ES-I3 (cell line): Measurements from ENCODE around the gene LRRFIP1.

Experiments used
- H3K36me3 ChIP-seq: 2 replicates; pipeline ENCODE4 v1.6.1; 2013; ENCODE audit warnings: mild to moderate bottlenecking, low read length, control low read depth, moderate library complexity; ENCODE audit not compliant: insufficient read depth
- H3K4me1 ChIP-seq: 2 replicates; pipeline ENCODE4 v1.6.1; 2013; ENCODE audit warnings: mild to moderate bottlenecking, control low read depth, low read length; ENCODE audit not compliant: insufficient read depth
- H3K9ac ChIP-seq: 2 replicates; pipeline ENCODE4 v1.6.1; 2013; ENCODE audit warnings: low read depth, mild to moderate bottlenecking, low read length, moderate library complexity
- H3K9me3 ChIP-seq: 2 replicates; pipeline ENCODE4 v1.6.1; 2013; ENCODE audit warnings: mild to moderate bottlenecking, low read length, moderate library complexity; ENCODE audit not compliant: control insufficient read depth, insufficient read depth

The LRRFIP1 gene

DNA sequence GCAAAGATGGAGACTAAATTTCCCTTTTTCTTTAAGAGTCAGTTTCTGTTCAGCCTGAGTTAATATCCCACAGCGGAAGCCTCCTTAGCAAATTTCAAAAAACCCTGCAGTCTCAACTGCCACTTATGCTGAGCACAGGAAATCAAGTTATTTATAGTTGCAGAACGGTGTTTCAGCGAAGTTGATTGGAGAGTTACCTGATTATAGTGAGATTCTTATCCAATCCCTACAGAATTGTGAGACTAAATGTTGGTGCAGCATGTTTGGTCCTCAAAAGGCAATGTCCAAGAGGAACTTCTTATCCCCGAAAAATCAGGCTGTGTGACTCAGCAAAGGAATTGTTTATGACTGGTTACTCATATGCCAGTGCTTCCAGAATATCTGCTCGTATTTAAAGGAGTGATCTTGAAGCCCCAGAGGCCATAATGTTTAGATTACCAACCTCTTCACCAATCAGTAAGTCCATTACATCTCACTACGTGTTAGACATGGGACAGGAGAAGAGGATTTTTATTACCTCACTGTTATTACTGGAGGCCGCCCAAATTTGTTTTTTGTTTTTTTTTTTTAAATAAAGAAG, 67.9 kb downstream of the LRRFIP1 start:
- peaks cover 44% of the 10 kb centered on the region for H3K4me1 ChIP-seq
- H3K9ac ChIP-seq: no peak overlapping the region
- no peaks in the 10 kb centered on the region for H3K36me3 ChIP-seq
- H3K9me3 ChIP-seq: no peaks in the 10 kb centered on the region

GRCh38 chr2:237696461-237696860, 69.1 kb downstream of the LRRFIP1 start:
- Histone ChIP-seq H3K9ac (no peak overlapping the region), H3K4me1 (peaks cover 55% of the 10 kb centered on the region), H3K9me3 (no peaks in the 10 kb centered on the region), H3K36me3 (no peaks in the 10 kb centered on the region; the same call in 1 of the 2 replicates)

GRCh38 chr2:237697586-237698357, 70.4 kb downstream of the LRRFIP1 start:
- Histone ChIP-seq H3K4me1 (peaks cover 65% of the 10 kb centered on the region), H3K36me3 (no peaks in the 10 kb centered on the region; the same call in 1 of the 2 replicates), H3K9ac (no peak overlapping the region), H3K9me3 (no peaks in the 10 kb centered on the region)

GRCh38 chr2:237698358-237698694, 70.9 kb downstream of the LRRFIP1 start:
- Histone ChIP-seq H3K36me3 (no peaks in the 10 kb centered on the region; the same call in 1 of the 2 replicates), H3K4me1 (peaks cover 67% of the 10 kb centered on the region), H3K9me3 (no peaks in the 10 kb centered on the region), H3K9ac (no peak overlapping the region)

- Histone ChIP-seq H3K36me3 (no peaks in the 10 kb centered on the region; the same call in 1 of the 2 replicates), H3K9me3 (no peaks in the 10 kb centered on the region), H3K9ac (no peak overlapping the region), H3K4me1 (peaks cover 60% of the 10 kb centered on the region)
Measured at GRCh38 chr2:237699870-237700511, 72.6 kb downstream of the LRRFIP1 start.

GRCh38 chr2:237700512-237701032, 73.2 kb downstream of the LRRFIP1 start:
- Histone ChIP-seq H3K4me1 (peaks cover 54% of the 10 kb centered on the region), H3K36me3 (no peaks in the 10 kb centered on the region; the same call in 1 of the 2 replicates), H3K9me3 (no peaks in the 10 kb centered on the region), H3K9ac (no peak overlapping the region)

- Histone ChIP-seq H3K36me3 (no peaks in the 10 kb centered on the region; the same call in 1 of the 2 replicates), H3K9ac (no peak overlapping the region), H3K9me3 (no peaks in the 10 kb centered on the region), H3K4me1 (peaks cover 52% of the 10 kb centered on the region)
Measured at GRCh38 chr2:237701033-237701858, 73.9 kb downstream of the LRRFIP1 start.

- no peaks in the 10 kb centered on the region; the same call in 1 of the 2 replicates for H3K36me3 ChIP-seq
- H3K9me3 ChIP-seq: no peaks in the 10 kb centered on the region
- H3K9ac ChIP-seq: no peak overlapping the region; the same call in 1 of the 2 replicates
- peaks cover 49% of the 10 kb centered on the region for H3K4me1 ChIP-seq
Measured at GRCh38 chr2:237701859-237702390, 74.5 kb downstream of the LRRFIP1 start.

- Histone ChIP-seq H3K9ac (no peak overlapping the region; the same call in 1 of the 2 replicates), H3K36me3 (no peaks in the 10 kb centered on the region; the same call in 1 of the 2 replicates), H3K4me1 (peaks cover 44% of the 10 kb centered on the region), H3K9me3 (no peaks in the 10 kb centered on the region)
Measured at GRCh38 chr2:237702441-237703391, 75.3 kb downstream of the LRRFIP1 start.

DNA sequence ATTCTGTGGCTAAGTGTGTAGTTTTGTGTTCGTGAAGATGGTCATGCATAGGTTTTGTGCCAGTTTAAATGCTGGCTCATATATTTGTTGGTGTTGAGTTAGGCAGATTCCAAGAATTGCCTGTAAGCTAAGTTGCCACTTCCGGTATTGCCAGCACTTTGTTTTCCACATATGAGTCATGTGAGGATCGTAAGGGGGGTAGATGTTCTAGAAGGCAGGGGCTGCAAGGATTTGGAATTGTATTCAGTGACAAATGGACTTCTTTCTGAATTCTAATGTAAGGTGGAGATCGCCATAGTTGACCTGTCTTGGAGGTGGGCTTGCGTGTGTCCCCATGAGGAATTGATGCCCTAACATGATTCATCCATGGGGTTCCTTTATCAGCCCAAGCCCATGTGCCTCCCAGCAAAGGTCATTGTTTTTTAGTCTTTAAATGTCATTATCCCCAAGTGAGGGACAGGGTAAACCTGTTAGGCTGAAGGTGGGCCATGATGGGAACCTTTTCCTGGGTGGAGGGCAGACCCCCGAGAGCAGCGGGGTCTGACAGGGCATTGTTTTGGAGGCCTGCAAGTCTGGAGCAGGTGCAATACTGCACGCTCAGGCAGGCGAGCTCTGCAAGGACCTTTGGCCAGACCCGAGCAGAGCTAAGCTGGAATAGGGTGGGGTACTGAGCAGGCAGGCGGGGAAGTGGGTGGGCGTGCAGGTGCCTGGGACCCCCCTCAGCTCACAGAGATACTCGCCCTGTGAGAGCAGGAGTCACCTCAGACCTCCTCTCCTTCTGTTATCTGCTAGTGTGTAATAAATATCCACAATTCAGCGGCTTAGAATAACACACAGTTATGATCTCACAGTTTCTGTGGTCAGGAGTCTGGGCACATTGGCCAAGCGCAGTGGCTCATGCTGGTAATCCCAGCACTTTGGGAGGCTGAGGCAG, 77.4 kb downstream of the LRRFIP1 start:
- no peaks in the 10 kb centered on the region; the same call in none of the 2 replicates for H3K36me3 ChIP-seq
- peaks cover 38% of the 10 kb centered on the region for H3K4me1 ChIP-seq
- H3K9ac ChIP-seq: no peak overlapping the region
- H3K9me3 ChIP-seq: no peaks in the 10 kb centered on the region

GRCh38 chr2:237706257-237706656, 78.9 kb downstream of the LRRFIP1 start:
- Histone ChIP-seq H3K9ac (no peak overlapping the region), H3K9me3 (no peaks in the 10 kb centered on the region), H3K4me1 (peaks cover 23% of the 10 kb centered on the region), H3K36me3 (no peaks in the 10 kb centered on the region; the same call in none of the 2 replicates)

- no peaks in the 10 kb centered on the region for H3K9me3 ChIP-seq
- H3K4me1 ChIP-seq: peaks cover 15% of the 10 kb centered on the region
- peaks cover 6% of the 10 kb centered on the region; the same call in 1 of the 2 replicates for H3K36me3 ChIP-seq
- H3K9ac ChIP-seq: no peak overlapping the region
Measured at GRCh38 chr2:237708065-237708398, 80.6 kb downstream of the LRRFIP1 start.
